Measurements from ENCODE around the gene KCNJ6. TPM values are rescaled to one million over a fixed set of nuclear protein-coding genes. Genes with fewer than 3 reads are reported as not detected.

The KCNJ6 gene
- total RNA-seq, 2 experiments from 2014 or later, result not detected

- Mint-ChIP-seq H3K9me3 (no peaks in the 10 kb centered on the region), H3K36me3 (no peaks in the 10 kb centered on the region), H3K27ac (no peak overlapping the region), H3K27me3 (no peaks in the 10 kb centered on the region), H3K4me3 (no peak overlapping the region), H3K4me1 (no peaks in the 10 kb centered on the region)
- DNase-seq (no peak), ATAC-seq (ENCODE audit: low read depth) (no peak)
- POLR2A ChIA-PET, result no interaction called here
Observed at GRCh38 chr21:37886726-37887299, 29.4 kb downstream of the KCNJ6 start.

DNA sequence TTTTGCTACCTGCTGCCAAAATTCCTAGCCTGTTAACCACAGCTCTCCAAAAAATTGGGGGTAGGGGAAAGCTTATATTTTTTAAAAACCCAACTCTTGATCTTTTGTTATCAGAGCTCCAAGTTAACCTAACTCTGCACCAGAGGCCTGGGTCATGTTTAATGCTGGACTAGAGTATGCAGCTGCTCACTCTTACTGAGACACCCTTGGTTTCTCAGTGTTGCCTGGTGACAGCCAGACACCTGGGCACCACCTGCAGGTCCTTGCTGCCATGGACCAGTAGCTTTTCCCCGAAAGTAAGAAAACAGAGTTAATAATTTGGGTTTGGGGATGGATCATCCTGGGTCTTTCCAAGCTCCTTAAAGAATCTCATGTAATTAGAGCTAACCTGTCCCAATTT, 30.1 kb downstream of the KCNJ6 start:
- Mint-ChIP-seq H3K9me3 (no peaks in the 10 kb centered on the region), H3K4me3 (no peak overlapping the region), H3K4me1 (no peaks in the 10 kb centered on the region), H3K27me3 (no peaks in the 10 kb centered on the region), H3K27ac (no peak overlapping the region), H3K36me3 (no peaks in the 10 kb centered on the region)
- POLR2A ChIA-PET, result no interaction called here
- no peak for DNase-seq
- ATAC-seq (ENCODE audit: low read depth), result no peak

DNA sequence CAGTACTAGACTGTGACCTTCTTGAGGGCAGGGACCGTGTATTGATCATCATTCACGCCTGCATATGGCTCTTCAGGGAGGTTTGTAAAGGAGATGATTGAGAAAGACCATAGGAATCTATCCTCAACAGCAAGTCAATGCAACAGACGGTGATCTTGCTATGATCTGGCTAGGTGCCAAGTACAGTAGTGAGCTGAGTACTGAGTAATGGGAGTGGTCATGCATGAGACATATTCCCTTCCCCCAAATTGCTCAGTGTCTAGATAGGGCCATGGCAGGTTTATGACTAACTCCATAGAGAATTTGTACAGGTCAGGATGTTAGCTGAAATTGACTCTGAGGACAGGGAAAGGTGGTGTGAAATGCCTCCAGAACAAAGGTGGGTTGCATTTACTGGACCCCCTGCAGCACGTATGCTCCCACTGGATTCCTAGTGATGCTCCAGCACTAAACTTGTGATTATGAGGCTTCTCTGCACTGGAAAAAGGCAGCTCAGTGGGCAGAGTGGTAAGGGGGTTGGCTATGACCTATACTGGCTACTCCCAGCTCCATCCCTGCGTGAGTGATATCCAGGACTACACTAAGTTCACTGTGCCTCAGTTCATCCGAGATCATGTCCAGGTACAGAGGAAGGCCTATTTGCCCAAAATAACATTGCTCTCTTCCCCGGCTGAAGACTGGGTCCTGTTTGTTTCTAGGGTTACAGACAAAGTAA, 37.2 kb downstream of the KCNJ6 start:
- Mint-ChIP-seq H3K9me3 (no peaks in the 10 kb centered on the region), H3K4me3 (no peak overlapping the region), H3K27ac (no peak overlapping the region), H3K4me1 (no peaks in the 10 kb centered on the region), H3K27me3 (peaks cover 2% of the 10 kb centered on the region), H3K36me3 (no peaks in the 10 kb centered on the region)
- POLR2A ChIA-PET, result no interaction called here
- ATAC-seq (ENCODE audit: low read depth) (no peak), DNase-seq (no peak)

- H3K9me3 Mint-ChIP-seq, result no peaks in the 10 kb centered on the region
- ATAC-seq (ENCODE audit: low read depth) (no peak), DNase-seq (no peak)
- H3K36me3 Mint-ChIP-seq, result no peaks in the 10 kb centered on the region
- H3K27ac Mint-ChIP-seq, result no peak overlapping the region
- H3K4me1 Mint-ChIP-seq, result no peaks in the 10 kb centered on the region
- peaks cover 2% of the 10 kb centered on the region for H3K27me3 Mint-ChIP-seq
- no peak overlapping the region for H3K4me3 Mint-ChIP-seq
- POLR2A ChIA-PET, result no interaction called here
Observed at GRCh38 chr21:37877888-37878684, 38.2 kb downstream of the KCNJ6 start.

DNA sequence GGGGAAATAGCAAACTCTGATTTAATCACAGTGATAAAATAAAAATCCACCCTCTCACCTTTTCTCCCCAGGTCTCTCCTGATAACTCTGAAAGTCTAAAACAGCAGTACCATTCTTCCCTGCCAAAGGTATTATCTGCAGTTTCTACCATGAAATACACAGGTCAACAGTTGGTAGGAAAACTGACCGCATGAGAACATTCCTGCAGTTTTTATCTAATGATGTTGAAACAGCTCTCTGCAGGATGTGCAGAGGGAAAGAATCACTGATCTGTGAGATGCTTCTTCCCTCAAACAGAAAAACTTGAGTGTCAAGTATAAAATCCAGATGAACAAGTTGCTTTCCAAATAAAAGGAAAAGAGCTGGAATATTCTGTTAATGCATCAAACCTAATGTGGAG, 39.1 kb downstream of the KCNJ6 start:
- Mint-ChIP-seq H3K27ac (no peak overlapping the region), H3K36me3 (no peaks in the 10 kb centered on the region), H3K4me1 (no peaks in the 10 kb centered on the region), H3K9me3 (no peaks in the 10 kb centered on the region), H3K4me3 (no peak overlapping the region), H3K27me3 (peaks cover 2% of the 10 kb centered on the region)
- ATAC-seq (ENCODE audit: low read depth), result no peak
- DNase-seq, result no peak
- POLR2A ChIA-PET, result no interaction called here

- Mint-ChIP-seq H3K9me3 (no peaks in the 10 kb centered on the region), H3K27me3 (peaks cover 2% of the 10 kb centered on the region), H3K4me1 (no peaks in the 10 kb centered on the region), H3K36me3 (no peaks in the 10 kb centered on the region), H3K27ac (no peak overlapping the region), H3K4me3 (no peak overlapping the region)
- ATAC-seq (ENCODE audit: low read depth) (no peak), DNase-seq (no peak)
- POLR2A ChIA-PET, result no interaction called here
Observed at GRCh38 chr21:37876561-37876960, 39.7 kb downstream of the KCNJ6 start.

DNA sequence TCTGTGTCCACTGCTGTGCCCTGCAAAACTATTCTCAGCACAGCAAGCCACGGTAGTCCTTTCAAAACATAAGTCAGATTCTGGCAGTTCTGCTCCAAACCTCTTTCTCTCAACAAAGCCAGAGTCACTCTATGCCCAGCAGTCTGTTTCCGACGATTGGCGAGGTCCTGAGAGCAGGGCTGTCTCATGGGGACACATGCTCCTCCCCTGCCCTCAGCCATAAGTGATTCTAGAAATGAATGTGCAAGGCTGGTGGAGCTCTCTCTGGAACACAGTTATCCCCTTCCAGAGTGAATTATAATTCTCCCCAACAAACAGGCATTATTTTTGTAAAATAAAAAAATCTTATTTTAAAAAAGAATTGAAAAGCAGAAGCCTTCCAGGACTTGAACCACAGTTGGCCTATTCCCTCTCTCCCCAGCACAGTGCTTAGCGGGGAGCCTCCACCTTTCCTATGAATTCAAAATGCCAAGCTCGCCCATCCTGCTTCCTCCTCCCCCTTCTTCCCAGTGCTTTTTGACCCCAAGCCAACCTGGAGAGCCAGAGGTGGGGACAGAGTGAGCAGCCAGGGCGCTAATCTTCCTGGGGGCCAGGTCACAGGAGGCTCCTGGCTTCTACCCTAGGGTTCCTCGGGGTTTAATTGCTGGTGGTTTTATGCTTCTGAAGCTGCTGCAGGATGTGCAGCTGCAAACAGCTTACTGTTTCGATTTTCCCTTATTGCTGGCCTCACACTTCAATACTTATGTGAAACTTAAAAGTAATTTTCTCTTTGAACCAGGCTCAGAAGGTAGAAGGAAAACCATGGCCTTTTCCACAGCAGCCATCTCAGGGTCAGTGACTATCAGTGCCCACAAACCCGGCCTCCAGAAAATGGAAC, 41.1 kb downstream of the KCNJ6 start:
- no peaks in the 10 kb centered on the region for H3K36me3 Mint-ChIP-seq
- ATAC-seq (ENCODE audit: low read depth) (no peak), DNase-seq (no peak)
- POLR2A ChIA-PET, result no interaction called here
- H3K27me3 Mint-ChIP-seq, result peaks cover 2% of the 10 kb centered on the region
- H3K4me3 Mint-ChIP-seq, result no peak overlapping the region
- H3K27ac Mint-ChIP-seq, result no peak overlapping the region
- H3K9me3 Mint-ChIP-seq, result no peaks in the 10 kb centered on the region
- H3K4me1 Mint-ChIP-seq, result no peaks in the 10 kb centered on the region

DNA sequence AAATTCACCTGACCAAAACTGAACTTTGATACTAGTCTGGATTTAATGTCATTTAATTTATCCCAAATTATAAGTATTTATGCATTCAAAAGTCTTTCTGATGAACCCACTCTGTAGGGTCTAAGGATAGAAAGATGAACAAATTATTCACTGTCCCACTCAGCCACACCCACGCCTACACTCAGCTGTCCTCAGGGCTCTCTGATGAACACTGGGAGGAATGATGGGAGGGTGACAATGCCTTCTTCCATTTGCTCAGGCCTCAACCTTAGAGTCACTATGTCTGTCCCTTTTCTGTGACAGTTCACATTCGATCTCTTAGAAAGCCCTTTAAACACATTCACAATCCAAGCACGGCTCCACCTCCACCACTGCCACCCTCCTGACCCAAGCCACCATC, 41.8 kb downstream of the KCNJ6 start:
- POLR2A ChIA-PET, result no interaction called here
- DNase-seq (no peak), ATAC-seq (ENCODE audit: low read depth) (no peak)
- Mint-ChIP-seq H3K27me3 (peaks cover 2% of the 10 kb centered on the region), H3K4me1 (no peaks in the 10 kb centered on the region), H3K9me3 (no peaks in the 10 kb centered on the region), H3K4me3 (no peak overlapping the region), H3K36me3 (no peaks in the 10 kb centered on the region), H3K27ac (no peak overlapping the region)

DNA sequence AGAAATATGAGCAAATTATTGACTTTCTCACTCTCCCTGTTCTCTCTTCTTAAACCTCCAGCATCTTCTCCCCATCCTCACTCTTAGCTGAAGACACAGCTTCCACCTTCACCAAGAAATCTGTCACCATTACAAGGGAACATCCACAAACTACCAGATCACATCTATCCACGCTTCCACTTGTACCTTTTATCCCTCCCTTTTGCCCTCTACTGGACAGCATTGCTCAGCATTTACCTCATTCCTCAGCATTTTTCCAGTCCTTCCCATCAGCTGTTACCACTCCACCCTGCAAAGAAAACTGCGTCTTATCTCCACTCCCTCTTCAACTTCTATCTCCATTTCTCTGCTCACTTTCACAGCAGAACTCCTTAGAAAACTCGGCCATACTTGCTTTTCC, 42.6 kb downstream of the KCNJ6 start:
- Mint-ChIP-seq H3K4me1 (no peaks in the 10 kb centered on the region), H3K9me3 (no peaks in the 10 kb centered on the region), H3K36me3 (no peaks in the 10 kb centered on the region), H3K4me3 (no peak overlapping the region), H3K27me3 (peaks cover 2% of the 10 kb centered on the region), H3K27ac (no peak overlapping the region)
- POLR2A ChIA-PET, result no interaction called here
- no peak for DNase-seq
- ATAC-seq (ENCODE audit: low read depth), result no peak

DNA sequence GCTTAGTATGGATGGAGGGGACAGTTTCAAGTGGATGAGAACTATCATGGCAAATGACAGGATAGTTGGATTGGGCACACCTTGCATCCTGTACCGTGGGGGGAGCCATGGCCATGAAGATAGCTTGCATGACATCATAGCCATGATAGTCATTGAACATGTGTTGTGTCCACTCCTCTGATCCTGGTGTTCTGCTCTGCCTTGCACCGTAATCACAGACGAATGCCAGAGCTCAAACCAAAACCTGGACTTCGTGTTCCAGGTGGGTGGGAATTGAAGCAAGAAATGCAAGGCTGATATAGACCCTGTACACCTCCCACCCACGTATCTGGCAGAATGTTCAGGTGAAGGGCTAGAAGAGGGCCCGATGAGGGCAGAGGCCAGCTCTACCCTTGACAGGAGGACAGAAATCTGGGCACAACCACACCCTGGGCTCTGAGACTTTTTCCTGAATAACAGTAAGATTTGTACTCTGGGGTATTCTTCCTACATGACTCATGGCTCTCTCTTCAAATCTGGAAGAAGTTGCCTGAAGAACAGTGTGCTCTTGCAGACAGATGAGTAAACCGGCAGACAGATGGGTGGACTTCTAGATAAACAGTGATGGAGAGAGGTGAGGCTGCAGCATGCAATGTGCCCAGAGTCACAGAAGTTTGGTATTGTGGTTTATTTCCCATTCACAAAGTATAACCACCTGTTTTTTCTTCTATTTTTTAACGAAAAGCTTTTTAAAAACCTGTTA, 45.0 kb downstream of the KCNJ6 start:
- H3K27ac Mint-ChIP-seq, result no peak overlapping the region
- no peak overlapping the region for H3K4me3 Mint-ChIP-seq
- H3K9me3 Mint-ChIP-seq, result no peaks in the 10 kb centered on the region
- no peak for ATAC-seq (ENCODE audit: low read depth)
- no peak for DNase-seq
- peaks cover 2% of the 10 kb centered on the region for H3K27me3 Mint-ChIP-seq
- H3K4me1 Mint-ChIP-seq, result no peaks in the 10 kb centered on the region
- H3K36me3 Mint-ChIP-seq, result no peaks in the 10 kb centered on the region
- POLR2A ChIA-PET, result no interaction called here

GRCh38 chr21:37870221-37870620, 46.0 kb downstream of the KCNJ6 start:
- Mint-ChIP-seq H3K4me1 (no peaks in the 10 kb centered on the region), H3K9me3 (no peaks in the 10 kb centered on the region), H3K27ac (no peak overlapping the region), H3K36me3 (no peaks in the 10 kb centered on the region), H3K27me3 (peaks cover 2% of the 10 kb centered on the region), H3K4me3 (no peak overlapping the region)
- DNase-seq, result no peak
- POLR2A ChIA-PET, result no interaction called here
- no peak for ATAC-seq (ENCODE audit: low read depth)

- DNase-seq (no peak), ATAC-seq (ENCODE audit: low read depth) (no peak)
- POLR2A ChIA-PET, result no interaction called here
- H3K4me3 Mint-ChIP-seq, result no peak overlapping the region
- H3K27ac Mint-ChIP-seq, result no peak overlapping the region
- peaks cover 2% of the 10 kb centered on the region for H3K27me3 Mint-ChIP-seq
- no peaks in the 10 kb centered on the region for H3K4me1 Mint-ChIP-seq
- H3K36me3 Mint-ChIP-seq, result no peaks in the 10 kb centered on the region
- no peaks in the 10 kb centered on the region for H3K9me3 Mint-ChIP-seq
Observed at GRCh38 chr21:37869661-37870060, 46.6 kb downstream of the KCNJ6 start.
